ENCODE measurements around the gene MTHFD2. TPM values are rescaled to one million over a fixed set of nuclear protein-coding genes. Genes with fewer than 3 reads are reported as not detected.
"Not testable (repeated sequence)": the region's sequence is repeated elsewhere in the genome, so short reads cannot be mapped to it uniquely, and the experiment has no call there.

Gene MTHFD2
- total RNA-seq, 1 donor: 268 TPM

DNA sequence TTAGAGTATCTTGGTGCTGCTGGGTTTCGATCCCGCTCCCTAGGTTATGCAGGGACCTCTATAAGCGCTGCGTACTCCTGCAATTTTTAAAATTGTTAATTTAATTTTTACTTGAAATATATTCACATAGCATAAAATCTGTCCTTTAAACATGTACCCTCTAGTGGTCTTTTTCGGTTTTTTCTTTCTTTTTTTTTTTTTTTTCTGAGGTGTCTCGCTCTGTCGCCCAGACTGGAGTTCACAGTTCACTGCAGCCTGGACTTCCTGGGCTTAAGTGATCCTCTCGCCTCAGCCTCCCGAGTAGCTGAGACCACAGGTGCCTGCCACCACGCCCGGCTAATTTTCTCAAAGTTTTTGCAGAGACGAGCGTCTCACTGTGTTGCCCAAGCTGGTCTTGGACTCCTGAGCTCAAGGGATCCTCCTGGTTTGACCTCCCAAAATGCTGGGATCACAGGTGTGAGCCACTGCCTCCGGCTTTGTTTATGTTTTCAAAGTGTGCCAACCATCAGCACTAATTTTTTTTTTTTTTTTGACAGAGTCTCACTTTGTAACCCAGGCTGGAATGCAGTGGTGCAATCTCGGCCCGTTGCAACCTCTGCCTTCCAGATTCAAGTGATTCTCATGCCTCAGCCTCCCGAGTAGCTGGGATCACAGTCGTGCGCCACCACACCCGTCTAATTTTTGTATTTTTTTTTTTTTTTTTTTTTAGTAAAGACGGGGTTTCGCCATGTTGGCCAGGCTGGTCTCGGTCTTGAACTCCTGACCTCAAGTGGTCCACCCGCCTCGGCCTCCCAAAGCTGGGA, 19.2 kb upstream of the MTHFD2 start:
- Histone ChIP-seq H4K20me1 (ENCODE audit: insufficient read depth, low read length) (peaks cover 24% of the 10 kb centered on the region), H2AFZ (ENCODE audit: low read length) (peak overlapping the region; percentile 85), H3K4me1 (ENCODE audit: insufficient read depth, low read length) (peaks cover 11% of the 10 kb centered on the region), H3K27me3 (ENCODE audit: insufficient read depth, low read length) (no peaks in the 10 kb centered on the region), H3K9me3 (ENCODE audit: low read depth, low read length) (no peaks in the 10 kb centered on the region), H3K36me3 (ENCODE audit: insufficient read depth, low read length) (no peaks in the 10 kb centered on the region), H3K79me2 (ENCODE audit: insufficient read depth, low read length) (peaks cover 39% of the 10 kb centered on the region), H3K4me3 (ENCODE audit: insufficient read depth, low read length) (peak overlapping the region; percentile 91), H3K4me2 (ENCODE audit: insufficient read depth, low read length) (peak overlapping the region; percentile 81), H3K27ac (ENCODE audit: low read depth, low read length) (no peak overlapping the region)
- no peak for DNase-seq (ENCODE audit: insufficient read length, low spot score, missing footprints)
- TF ChIP-seq, protein P1, sequence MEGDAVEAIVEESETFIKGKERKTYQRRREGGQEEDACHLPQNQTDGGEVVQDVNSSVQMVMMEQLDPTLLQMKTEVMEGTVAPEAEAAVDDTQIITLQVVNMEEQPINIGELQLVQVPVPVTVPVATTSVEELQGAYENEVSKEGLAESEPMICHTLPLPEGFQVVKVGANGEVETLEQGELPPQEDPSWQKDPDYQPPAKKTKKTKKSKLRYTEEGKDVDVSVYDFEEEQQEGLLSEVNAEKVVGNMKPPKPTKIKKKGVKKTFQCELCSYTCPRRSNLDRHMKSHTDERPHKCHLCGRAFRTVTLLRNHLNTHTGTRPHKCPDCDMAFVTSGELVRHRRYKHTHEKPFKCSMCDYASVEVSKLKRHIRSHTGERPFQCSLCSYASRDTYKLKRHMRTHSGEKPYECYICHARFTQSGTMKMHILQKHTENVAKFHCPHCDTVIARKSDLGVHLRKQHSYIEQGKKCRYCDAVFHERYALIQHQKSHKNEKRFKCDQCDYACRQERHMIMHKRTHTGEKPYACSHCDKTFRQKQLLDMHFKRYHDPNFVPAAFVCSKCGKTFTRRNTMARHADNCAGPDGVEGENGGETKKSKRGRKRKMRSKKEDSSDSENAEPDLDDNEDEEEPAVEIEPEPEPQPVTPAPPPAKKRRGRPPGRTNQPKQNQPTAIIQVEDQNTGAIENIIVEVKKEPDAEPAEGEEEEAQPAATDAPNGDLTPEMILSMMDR (IDR thresholded peaks at IDR 0.05; ENCODE audit: extremely low read depth, low read depth, low read length): peak; percentile 46

DNA sequence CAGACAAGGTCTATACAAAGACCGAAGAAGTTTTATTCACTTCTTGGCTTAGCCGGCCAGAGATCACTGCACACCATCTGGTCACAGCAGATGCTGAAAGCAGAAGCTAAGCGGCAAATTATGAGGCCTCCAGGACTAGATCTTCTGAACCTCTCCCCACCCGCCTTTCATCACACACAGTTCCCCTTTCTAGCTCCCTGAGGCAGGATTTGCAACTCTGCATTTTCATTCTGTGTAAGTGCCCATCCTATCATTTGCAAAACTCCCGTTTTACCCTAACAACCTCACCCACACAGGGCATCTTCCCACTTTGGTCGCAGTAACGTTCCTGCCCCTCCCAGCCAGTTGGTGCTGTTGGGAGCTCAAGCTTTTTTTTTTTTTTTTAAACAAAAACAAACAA, 16.7 kb upstream of the MTHFD2 start:
- peaks cover 10% of the 10 kb centered on the region for H3K4me1 ChIP-seq (ENCODE audit: insufficient read depth, low read length)
- H3K4me2 ChIP-seq (ENCODE audit: insufficient read depth, low read length): no peak overlapping the region
- H3K4me3 ChIP-seq (ENCODE audit: insufficient read depth, low read length): no peak overlapping the region

DNA sequence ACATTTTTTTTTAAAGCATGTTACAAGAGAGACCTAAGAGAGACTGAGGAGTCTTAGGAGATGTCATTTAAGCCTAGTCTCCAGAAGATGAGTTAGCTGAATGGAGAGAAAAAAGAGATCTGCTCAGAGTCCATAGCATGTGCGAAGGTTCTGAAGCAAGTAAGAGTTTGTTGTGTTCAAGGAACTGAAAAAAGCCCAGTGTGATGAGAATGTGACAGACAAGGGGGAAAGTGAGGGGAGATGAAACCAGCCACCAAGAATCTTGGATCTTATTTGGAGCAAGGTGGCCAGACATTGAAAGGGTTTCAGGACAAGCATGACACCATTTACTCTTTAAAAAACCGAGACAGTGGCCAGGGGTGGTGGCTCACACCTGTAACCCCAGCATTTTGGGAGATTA, 14.5 kb upstream of the MTHFD2 start:
- Histone ChIP-seq H2AFZ (ENCODE audit: low read length) (no peak overlapping the region), H3K79me2 (ENCODE audit: insufficient read depth, low read length) (no peaks in the 10 kb centered on the region), H3K36me3 (ENCODE audit: insufficient read depth, low read length) (no peaks in the 10 kb centered on the region), H3K27ac (ENCODE audit: low read depth, low read length) (no peak overlapping the region), H3K4me2 (ENCODE audit: insufficient read depth, low read length) (no peak overlapping the region), H3K27me3 (ENCODE audit: insufficient read depth, low read length) (no peaks in the 10 kb centered on the region), H4K20me1 (ENCODE audit: insufficient read depth, low read length) (no peaks in the 10 kb centered on the region), H3K4me3 (ENCODE audit: insufficient read depth, low read length) (no peak overlapping the region), H3K9me3 (ENCODE audit: low read depth, low read length) (no peaks in the 10 kb centered on the region), H3K4me1 (ENCODE audit: insufficient read depth, low read length) (no peaks in the 10 kb centered on the region)
- no peak for DNase-seq (ENCODE audit: insufficient read length, low spot score, missing footprints)
- TF ChIP-seq, protein P1 (IDR thresholded peaks at IDR 0.05; ENCODE audit: extremely low read depth, low read depth, low read length): no peak

More for the DNA sequence above, 16.7 kb upstream of the MTHFD2 start:
- H3K9me3 ChIP-seq (ENCODE audit: low read depth, low read length): no peaks in the 10 kb centered on the region
- no peak overlapping the region for H3K27ac ChIP-seq (ENCODE audit: low read depth, low read length)
- TF ChIP-seq, protein P1 (IDR thresholded peaks at IDR 0.05; ENCODE audit: extremely low read depth, low read depth, low read length): no peak
- H3K27me3 ChIP-seq (ENCODE audit: insufficient read depth, low read length): no peaks in the 10 kb centered on the region
- peak overlapping the region; percentile 63 for H2AFZ ChIP-seq (ENCODE audit: low read length)
- H4K20me1 ChIP-seq (ENCODE audit: insufficient read depth, low read length): peaks cover 12% of the 10 kb centered on the region
- DNase-seq (ENCODE audit: insufficient read length, low spot score, missing footprints): no peak
- peaks cover 14% of the 10 kb centered on the region for H3K79me2 ChIP-seq (ENCODE audit: insufficient read depth, low read length)
- H3K36me3 ChIP-seq (ENCODE audit: insufficient read depth, low read length): no peaks in the 10 kb centered on the region

DNA sequence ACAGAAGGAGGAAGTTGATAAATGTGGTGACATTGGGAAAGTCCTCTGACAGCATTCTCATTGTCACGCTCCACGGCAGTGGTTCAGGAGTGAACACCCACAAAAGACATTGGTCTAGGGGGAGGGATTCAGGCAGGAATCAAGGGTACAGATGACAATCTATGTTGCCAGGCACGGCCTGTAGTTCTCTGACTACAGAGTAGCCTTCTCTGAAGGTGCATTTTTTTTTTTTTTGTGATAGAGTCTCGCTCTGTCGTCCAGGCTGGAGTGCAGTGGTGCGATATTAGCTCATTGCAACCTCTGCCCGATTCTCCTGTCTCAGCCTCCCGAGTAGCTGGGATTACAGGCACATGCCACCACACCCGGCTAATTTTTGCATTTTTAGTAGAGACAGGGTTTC, 12.4 kb upstream of the MTHFD2 start:
- Histone ChIP-seq H3K36me3 (ENCODE audit: insufficient read depth, low read length) (no peaks in the 10 kb centered on the region), H3K4me3 (ENCODE audit: insufficient read depth, low read length) (no peak overlapping the region), H3K9me3 (ENCODE audit: low read depth, low read length) (no peaks in the 10 kb centered on the region), H3K4me1 (ENCODE audit: insufficient read depth, low read length) (no peaks in the 10 kb centered on the region), H3K27me3 (ENCODE audit: insufficient read depth, low read length) (no peaks in the 10 kb centered on the region), H3K79me2 (ENCODE audit: insufficient read depth, low read length) (no peaks in the 10 kb centered on the region), H3K27ac (ENCODE audit: low read depth, low read length) (no peak overlapping the region), H3K4me2 (ENCODE audit: insufficient read depth, low read length) (no peak overlapping the region), H4K20me1 (ENCODE audit: insufficient read depth, low read length) (no peaks in the 10 kb centered on the region), H2AFZ (ENCODE audit: low read length) (no peak overlapping the region)
- DNase-seq (ENCODE audit: insufficient read length, low spot score, missing footprints): no peak
- TF ChIP-seq, protein P1 (IDR thresholded peaks at IDR 0.05; ENCODE audit: extremely low read depth, low read depth, low read length): no peak

DNA sequence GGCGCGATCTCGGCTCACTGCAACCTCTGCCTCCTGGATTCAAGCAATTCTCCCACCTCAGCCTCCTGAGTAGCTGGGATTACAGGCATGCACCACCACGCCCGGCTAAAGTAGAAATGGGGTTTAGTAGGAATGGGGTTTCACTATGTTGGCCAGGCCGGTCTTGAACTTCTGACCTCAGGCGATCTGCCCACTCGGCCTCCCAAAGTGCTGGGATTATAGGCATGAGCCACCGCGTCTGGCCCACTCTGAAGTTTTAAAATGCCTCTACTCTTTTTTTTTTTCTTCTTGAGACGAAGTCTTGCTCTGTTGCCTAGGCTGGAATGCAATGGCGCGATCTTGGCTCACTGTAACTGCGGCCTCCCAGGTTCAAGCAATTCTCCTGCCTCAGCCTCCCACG, 11.7 kb upstream of the MTHFD2 start:
- H3K4me1 ChIP-seq (ENCODE audit: insufficient read depth, low read length); H3K79me2 ChIP-seq (ENCODE audit: insufficient read depth, low read length); H4K20me1 ChIP-seq (ENCODE audit: insufficient read depth, low read length); H3K27me3 ChIP-seq (ENCODE audit: insufficient read depth, low read length); DNase-seq (ENCODE audit: insufficient read length, low spot score, missing footprints); H3K27ac ChIP-seq (ENCODE audit: low read depth, low read length); H3K4me2 ChIP-seq (ENCODE audit: insufficient read depth, low read length); H3K36me3 ChIP-seq (ENCODE audit: insufficient read depth, low read length); H3K9me3 ChIP-seq (ENCODE audit: low read depth, low read length); H2AFZ ChIP-seq (ENCODE audit: low read length); H3K4me3 ChIP-seq (ENCODE audit: insufficient read depth, low read length): not testable (repeated sequence)

All from osteoblast (primary cell).